Activated naive CD4-positive, alpha-beta T cell treated with anti-CD3 and anti-CD28 coated beads, Interleukin-2, amount 50 U/mL, for 24 hours (primary cell): ENCODE data around the gene RAB3IL1.

Experiments
- H3K27ac Mint-ChIP-seq: one replicate; pipeline ENCODE4 v1.8.0; 2021; ENCODE audit warnings: mild to moderate bottlenecking, mixed read lengths
- H3K27me3 Mint-ChIP-seq: one replicate; pipeline ENCODE4 v1.8.0; 2021; ENCODE audit warnings: mixed read lengths
- H3K36me3 Mint-ChIP-seq: one replicate; pipeline ENCODE4 v1.8.0; 2021; ENCODE audit warnings: mixed read lengths
- H3K4me1 Mint-ChIP-seq: one replicate; pipeline ENCODE4 v1.8.0; 2021; ENCODE audit warnings: mixed read lengths
- H3K4me3 Mint-ChIP-seq: one replicate; pipeline ENCODE4 v1.8.0; 2021; ENCODE audit warnings: mild to moderate bottlenecking, mixed read lengths
- H3K9me3 Mint-ChIP-seq: one replicate; pipeline ENCODE4 v1.8.0; 2021; ENCODE audit warnings: mixed read lengths

Gene RAB3IL1

DNA sequence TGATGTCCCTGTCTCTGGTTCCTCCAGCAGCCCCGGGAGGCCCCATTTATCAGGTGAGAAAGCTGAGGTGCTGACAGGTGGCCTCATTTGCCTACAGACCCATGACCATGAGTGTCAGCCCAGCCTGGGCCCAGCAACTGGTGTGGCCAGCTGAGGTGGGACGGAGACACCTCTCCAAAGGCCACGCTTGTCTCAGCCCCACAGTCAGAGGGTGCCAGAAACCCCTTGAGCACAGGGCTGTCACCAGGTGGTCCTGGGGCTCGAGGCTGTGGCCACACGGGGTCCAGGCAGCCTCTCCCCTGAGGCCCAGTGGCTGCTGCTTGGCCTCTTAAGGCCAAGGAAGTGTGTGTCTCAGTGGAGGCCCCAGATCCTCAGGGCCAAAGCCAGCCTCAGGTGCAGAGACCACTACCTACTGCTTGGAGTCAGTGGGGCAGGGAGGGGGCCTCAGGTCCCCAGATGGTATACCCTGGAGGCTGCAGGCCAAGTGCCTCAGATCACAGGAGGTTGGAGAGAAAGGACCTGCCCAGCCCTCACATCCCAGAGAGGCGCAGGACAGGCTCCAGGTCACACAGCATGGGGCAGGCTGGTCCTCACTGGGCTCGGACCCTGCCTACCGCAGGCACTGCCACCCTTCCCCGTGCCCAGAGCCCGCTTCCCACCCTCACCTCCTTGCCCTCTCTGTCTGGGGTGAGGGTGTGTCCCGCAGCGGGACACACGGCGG lies 11.4 kb downstream of the RAB3IL1 start:
- Mint-ChIP-seq H3K9me3 (no peaks in the 10 kb centered on the region), H3K4me3 (no peak overlapping the region), H3K36me3 (no peaks in the 10 kb centered on the region), H3K4me1 (no peaks in the 10 kb centered on the region), H3K27ac (no peak overlapping the region), H3K27me3 (no peaks in the 10 kb centered on the region)

DNA sequence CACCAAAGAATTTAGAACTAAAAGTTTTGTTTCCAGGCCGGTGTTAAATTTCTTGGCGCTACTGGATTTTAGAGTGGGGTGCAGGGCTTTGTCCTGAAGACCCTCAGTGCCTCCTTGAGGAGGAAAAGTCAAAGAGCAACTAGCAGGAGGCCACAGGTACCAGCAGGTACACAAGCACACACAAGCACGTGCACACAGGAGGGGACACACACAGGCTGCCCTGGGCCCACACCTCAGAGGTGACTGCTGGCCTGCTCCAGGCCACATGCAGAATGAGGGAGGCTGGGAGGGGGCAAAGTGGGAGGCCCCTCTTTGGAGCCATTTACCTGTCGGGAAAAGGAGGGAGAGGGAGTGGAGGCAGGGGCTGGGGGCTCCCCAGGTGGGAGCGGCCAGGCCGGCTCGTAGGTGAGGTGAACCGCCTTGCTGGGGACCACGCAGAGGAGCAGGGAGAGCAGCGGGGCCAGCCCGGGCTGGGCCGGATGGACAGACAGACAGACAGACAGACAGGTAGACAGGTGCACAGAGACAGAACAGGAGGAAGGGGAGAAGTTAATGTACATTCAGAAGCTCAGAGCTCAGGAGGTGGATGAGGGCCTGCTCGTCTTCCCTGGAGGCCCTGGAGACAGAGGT lies 12.2 kb downstream of the RAB3IL1 start:
- no peaks in the 10 kb centered on the region for H3K27me3 Mint-ChIP-seq
- no peaks in the 10 kb centered on the region for H3K4me1 Mint-ChIP-seq
- H3K9me3 Mint-ChIP-seq, result no peaks in the 10 kb centered on the region
- no peaks in the 10 kb centered on the region for H3K36me3 Mint-ChIP-seq
- H3K4me3 Mint-ChIP-seq, result no peak overlapping the region
- H3K27ac Mint-ChIP-seq, result no peak overlapping the region

DNA sequence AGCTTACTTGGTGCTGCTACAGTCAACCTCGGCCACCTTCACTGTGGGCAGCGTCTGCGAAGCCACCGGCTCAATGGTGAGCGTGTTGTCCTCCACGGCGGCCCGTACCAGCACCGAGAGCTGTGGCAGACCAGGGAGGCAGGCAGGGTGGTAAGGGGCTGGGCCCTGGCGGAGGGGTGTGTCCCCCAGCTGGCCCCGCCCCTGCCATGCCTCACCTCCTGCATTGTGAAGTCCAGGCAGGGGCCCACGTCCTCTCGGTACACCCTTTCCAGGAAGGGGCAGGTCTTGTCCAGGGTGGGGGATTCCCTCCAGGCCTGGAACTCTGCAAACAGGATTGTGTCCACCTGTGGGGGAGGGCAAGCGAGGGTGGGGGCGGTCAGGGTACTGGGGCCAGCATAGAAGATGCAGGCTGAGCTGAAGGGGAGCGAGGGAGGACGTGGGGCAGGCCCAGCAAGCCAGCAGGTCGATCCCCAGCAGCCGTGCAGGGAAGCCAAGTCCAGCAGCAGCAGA lies 12.8 kb downstream of the RAB3IL1 start:
- Mint-ChIP-seq H3K4me3 (no peak overlapping the region), H3K27me3 (no peaks in the 10 kb centered on the region), H3K27ac (no peak overlapping the region), H3K36me3 (no peaks in the 10 kb centered on the region), H3K9me3 (no peaks in the 10 kb centered on the region), H3K4me1 (no peaks in the 10 kb centered on the region)

DNA sequence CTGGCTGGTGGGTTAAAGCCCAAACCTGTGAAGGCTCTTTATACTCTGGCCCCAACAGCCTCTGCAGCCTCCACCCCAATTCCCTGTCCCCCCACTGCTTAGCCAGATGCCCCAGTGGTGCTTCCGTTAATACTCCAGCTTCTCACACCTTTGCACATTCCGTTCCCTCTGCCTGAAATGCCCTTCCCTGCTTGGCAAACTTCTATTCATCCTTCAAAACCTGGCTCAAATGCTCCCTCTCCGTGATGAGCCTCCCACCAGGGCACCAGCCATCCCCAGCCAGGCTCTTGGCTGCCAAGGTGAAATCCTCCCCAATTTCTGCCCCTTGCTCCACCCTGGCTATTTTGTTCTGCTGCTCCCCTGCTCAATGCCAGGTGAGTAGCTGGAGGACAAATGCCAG lies 13.5 kb downstream of the RAB3IL1 start:
- H3K4me1 Mint-ChIP-seq, result peaks cover 5% of the 10 kb centered on the region
- no peaks in the 10 kb centered on the region for H3K9me3 Mint-ChIP-seq
- no peaks in the 10 kb centered on the region for H3K36me3 Mint-ChIP-seq
- no peak overlapping the region for H3K4me3 Mint-ChIP-seq
- no peak overlapping the region for H3K27ac Mint-ChIP-seq
- H3K27me3 Mint-ChIP-seq, result no peaks in the 10 kb centered on the region

DNA sequence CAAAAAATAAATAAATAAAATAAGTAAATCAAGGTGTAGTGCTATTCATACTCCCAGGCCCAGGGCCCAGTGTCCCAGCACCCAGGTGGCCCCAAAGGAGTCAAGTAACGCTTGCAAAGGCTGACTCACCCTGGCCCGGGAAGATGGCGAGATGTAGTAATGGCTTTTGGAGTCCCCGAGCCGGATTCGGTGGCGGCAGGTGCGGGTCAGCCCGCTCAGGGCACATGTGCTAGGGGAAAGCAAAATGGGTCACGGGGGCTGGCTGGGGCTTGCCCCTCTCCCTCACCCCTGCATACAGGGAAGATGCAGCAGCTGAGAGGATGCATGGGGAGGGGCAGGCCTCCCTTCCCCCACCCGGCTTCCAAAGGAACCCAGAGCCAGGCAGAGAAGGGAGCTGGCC lies 15.1 kb downstream of the RAB3IL1 start:
- H3K4me1 Mint-ChIP-seq, result peaks cover 5% of the 10 kb centered on the region
- no peaks in the 10 kb centered on the region for H3K36me3 Mint-ChIP-seq
- H3K9me3 Mint-ChIP-seq, result no peaks in the 10 kb centered on the region
- H3K27me3 Mint-ChIP-seq, result no peaks in the 10 kb centered on the region
- H3K4me3 Mint-ChIP-seq, result no peak overlapping the region
- H3K27ac Mint-ChIP-seq, result no peak overlapping the region

DNA sequence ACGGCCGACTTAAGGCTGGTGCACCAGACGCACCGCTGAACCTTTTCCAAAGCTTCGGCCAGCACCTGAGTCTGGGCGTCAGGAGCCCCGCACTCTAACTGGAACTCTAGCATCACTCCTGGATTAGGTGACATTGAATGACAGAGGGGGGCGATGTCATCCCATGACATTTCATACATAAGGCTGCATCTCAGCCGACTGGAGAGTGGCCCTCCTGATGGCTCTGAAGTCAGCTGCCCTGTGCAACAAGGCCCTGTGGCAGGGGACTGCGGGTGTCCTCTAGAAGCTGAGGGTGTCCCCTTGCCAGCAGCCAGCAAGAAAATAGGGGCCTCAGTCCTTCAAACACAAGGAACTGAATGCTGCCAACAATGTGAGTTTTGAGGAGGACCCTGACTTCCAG lies 16.0 kb downstream of the RAB3IL1 start:
- no peak overlapping the region for H3K27ac Mint-ChIP-seq
- no peaks in the 10 kb centered on the region for H3K36me3 Mint-ChIP-seq
- H3K27me3 Mint-ChIP-seq, result no peaks in the 10 kb centered on the region
- H3K4me1 Mint-ChIP-seq, result peaks cover 5% of the 10 kb centered on the region
- H3K4me3 Mint-ChIP-seq, result no peak overlapping the region
- no peaks in the 10 kb centered on the region for H3K9me3 Mint-ChIP-seq

DNA sequence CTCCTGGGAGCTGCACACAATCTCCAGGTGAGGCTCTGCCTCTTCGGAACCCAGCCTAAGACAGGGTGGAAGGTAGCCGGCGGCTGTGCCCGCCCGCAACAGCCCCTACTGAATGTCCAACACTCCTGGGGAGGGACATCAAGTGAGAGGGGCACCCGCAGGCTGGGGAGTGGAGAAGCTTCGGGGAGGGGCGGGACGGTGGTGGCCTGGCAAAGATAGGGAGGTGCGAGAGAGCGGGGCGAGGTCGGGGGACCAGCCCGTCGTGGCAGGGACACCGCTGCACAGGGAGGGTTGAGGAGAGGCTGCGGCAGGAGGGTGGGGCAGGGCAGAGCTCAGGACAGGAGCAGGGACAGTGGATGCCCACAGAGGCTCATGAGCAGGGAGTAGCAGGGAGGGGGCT lies 17.1 kb downstream of the RAB3IL1 start:
- Mint-ChIP-seq H3K27me3 (no peaks in the 10 kb centered on the region), H3K27ac (no peak overlapping the region), H3K36me3 (no peaks in the 10 kb centered on the region), H3K4me3 (no peak overlapping the region), H3K9me3 (no peaks in the 10 kb centered on the region), H3K4me1 (peaks cover 5% of the 10 kb centered on the region)

DNA sequence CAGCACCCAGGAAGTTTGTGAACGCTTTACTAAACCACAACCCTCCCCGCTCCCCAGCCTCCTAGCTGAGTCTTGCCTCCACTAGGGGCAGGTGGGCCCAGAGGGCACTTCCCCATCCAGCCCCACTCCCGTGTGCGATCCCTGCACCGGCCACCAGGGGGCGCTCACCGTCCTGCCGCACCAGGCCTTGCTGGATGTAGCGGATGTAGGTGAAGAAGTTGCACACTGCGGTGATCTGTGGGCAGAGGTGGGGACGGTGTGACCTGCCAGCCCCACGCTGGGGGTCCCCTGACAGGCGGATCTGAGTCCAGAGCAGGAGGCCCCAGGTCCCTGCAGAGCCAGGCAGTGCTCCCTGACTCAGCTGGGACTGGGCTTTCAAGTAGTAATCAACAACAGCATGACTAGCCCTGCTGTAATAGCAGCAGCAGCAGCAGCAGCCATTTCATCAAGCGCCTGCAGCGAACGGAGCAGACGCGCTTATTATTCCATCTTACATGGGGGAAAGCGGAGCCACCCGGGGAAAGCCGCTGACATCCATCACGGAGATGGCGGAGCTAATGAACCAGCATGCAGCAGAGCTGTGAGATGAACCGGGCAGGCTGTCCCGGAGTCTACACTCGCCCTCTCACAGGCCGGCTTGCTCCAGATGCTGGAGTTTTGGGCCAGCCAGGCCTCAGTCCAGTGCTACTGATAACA lies 18.1 kb downstream of the RAB3IL1 start:
- no peaks in the 10 kb centered on the region for H3K27me3 Mint-ChIP-seq
- peaks cover 5% of the 10 kb centered on the region for H3K4me1 Mint-ChIP-seq
- no peak overlapping the region for H3K4me3 Mint-ChIP-seq
- no peaks in the 10 kb centered on the region for H3K36me3 Mint-ChIP-seq
- peak overlapping the region; percentile 31 for H3K27ac Mint-ChIP-seq
- H3K9me3 Mint-ChIP-seq, result no peaks in the 10 kb centered on the region

DNA sequence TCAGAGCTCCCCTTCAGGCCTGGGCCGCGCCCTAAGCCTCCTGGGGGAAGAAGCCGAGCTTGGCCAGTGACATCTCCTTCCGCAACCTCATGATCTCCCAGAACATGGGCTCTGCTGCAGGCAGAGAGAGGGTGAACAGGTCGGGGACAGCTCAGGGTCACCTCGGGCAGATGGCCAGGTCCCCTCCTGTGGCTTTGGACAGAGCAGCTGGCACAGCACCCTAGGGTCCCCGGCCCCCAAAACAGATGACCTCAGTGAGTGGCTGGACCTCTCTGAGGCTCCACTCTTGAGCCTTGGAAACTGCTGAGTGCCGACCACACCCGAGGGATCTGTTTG lies 19.2 kb downstream of the RAB3IL1 start:
- H3K27ac Mint-ChIP-seq, result no peak overlapping the region
- no peak overlapping the region for H3K4me3 Mint-ChIP-seq
- no peaks in the 10 kb centered on the region for H3K9me3 Mint-ChIP-seq
- H3K27me3 Mint-ChIP-seq, result no peaks in the 10 kb centered on the region
- no peaks in the 10 kb centered on the region for H3K36me3 Mint-ChIP-seq
- H3K4me1 Mint-ChIP-seq, result peaks cover 5% of the 10 kb centered on the region

DNA sequence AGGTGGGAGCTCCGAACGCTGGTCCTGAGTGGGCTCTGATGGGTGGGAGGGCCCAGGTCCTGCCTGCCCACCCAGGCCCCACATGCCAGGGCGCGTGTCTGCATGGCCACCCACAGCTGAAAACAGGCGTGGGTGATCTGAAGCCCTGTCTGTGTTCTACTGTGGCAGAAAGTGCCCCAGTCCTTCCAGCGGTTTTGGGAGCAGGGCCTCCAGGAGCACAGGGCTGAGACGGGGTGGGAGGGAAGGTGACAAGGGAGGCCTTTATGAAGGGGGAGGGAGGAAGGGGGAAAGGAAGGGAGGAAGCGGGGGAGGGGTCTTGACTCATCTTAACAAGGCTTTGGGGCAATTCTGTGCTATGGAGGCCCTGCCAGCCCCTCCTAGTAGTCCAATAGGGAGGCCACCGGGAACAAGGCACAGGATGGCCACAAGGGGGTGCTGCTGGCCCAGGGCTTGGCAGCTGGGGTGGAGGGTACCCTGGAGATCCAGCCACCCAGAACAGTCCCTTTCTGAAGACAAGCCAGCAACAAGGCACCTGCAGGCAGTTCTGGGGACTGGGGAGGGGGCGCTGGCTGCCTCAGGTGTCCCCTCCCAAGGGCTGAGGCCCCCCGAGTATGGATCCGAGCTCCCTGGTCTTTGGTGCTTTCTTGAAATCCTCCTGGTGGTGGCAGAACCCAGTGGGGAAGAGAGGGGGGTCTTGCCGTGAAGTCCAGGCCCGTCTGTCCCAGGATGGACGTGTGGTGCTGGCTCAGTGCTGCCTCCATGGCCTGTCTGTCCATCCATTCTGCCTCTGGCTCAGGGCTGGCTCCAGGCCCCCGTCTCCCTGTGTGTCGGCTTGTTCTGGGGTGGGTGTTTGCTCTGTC lies 19.7 kb downstream of the RAB3IL1 start:
- H3K27ac Mint-ChIP-seq, result no peak overlapping the region
- H3K4me3 Mint-ChIP-seq, result no peak overlapping the region
- no peaks in the 10 kb centered on the region for H3K36me3 Mint-ChIP-seq
- H3K4me1 Mint-ChIP-seq, result peaks cover 5% of the 10 kb centered on the region
- no peaks in the 10 kb centered on the region for H3K9me3 Mint-ChIP-seq
- H3K27me3 Mint-ChIP-seq, result no peaks in the 10 kb centered on the region

DNA sequence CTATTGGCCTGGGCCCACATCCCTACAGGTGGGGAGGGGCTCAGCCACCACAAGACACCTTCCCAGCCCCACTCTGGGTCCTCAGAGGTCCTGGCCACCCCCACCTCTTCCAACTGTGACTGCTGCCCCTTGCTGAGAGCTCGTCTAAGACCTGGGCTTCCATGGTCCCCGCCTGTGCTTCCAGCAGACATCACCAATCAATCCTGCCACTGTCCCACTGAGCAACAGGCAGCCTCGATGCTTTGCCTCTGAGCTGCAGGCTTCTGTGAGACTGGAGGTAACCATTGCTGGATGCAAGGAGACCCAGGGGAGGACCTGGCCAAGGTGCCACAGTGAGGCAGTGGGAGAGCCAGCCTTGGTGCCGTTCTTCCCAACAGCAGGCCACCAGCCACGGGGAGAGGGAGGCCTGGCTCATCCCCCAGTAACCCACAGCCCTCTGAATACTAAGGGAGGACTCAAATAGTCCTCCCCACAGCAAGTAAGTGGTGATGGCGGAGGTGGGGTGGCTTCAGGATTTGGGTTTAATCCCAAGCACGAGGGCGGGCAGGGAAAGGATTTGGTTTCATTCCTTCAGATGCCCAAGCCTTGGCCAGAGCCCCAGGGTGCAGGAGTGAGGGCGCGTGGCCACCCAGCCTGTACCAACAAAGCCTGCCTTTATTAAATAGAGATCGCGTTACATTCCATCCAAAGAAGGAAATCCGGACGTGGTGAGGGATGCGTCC lies 20.5 kb downstream of the RAB3IL1 start:
- Mint-ChIP-seq H3K9me3 (no peaks in the 10 kb centered on the region), H3K27ac (no peak overlapping the region), H3K27me3 (no peaks in the 10 kb centered on the region), H3K4me1 (peaks cover 5% of the 10 kb centered on the region), H3K36me3 (no peaks in the 10 kb centered on the region), H3K4me3 (no peak overlapping the region)

DNA sequence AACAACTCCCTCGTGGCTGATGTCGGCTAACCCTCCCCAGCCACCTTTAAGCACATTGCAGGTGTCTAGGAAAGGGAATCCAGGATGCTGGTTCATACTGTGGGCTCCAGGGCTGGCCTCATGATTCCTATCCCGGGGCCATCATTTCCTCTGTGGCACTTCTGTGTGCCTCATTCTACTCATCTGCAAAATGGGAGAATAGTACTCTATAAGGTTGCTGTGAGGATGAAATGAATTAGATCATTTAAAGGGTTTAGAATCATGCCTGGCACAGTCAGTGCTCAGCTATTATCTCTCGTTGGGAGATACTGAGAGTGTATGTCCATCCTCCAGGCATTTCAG lies 21.7 kb downstream of the RAB3IL1 start:
- H3K27ac Mint-ChIP-seq, result no peak overlapping the region
- no peaks in the 10 kb centered on the region for H3K9me3 Mint-ChIP-seq
- H3K4me1 Mint-ChIP-seq, result peaks cover 8% of the 10 kb centered on the region
- H3K27me3 Mint-ChIP-seq, result no peaks in the 10 kb centered on the region
- H3K4me3 Mint-ChIP-seq, result no peak overlapping the region
- no peaks in the 10 kb centered on the region for H3K36me3 Mint-ChIP-seq

DNA sequence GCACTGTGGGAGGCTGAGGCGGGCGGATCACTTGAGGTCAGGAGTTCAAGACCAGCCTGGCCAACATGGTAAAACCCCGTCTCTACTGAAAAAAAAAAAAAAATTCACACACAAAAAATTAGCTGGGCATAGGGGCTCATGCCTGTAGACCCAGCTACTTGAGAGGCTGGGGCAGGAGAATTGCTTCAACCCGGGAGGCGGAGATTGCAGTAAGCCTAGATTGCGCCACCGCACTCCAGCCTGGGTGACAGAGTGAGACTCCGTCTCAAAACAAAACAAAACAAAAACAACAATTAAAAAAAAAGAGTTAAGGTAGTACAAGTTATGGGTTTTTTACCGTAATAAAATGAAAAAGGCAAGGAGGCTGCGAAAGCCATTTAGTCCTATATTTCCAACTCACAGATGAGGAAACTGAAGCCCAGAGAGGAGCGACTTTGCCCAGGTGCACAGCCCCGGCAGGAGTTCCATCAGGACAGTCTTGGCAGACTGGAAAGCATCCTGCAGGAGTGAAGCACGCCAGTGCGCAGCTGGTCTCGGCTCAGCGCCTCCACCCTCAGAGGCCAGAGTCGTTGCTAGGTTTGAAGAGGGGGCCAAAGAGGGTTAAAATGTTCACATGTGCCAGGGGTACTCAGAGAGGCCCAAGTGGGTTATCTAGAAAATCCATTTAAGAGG lies 22.2 kb downstream of the RAB3IL1 start:
- H3K36me3 Mint-ChIP-seq, result no peaks in the 10 kb centered on the region
- no peaks in the 10 kb centered on the region for H3K9me3 Mint-ChIP-seq
- no peaks in the 10 kb centered on the region for H3K27me3 Mint-ChIP-seq
- no peak overlapping the region for H3K4me3 Mint-ChIP-seq
- H3K4me1 Mint-ChIP-seq, result peaks cover 8% of the 10 kb centered on the region
- no peak overlapping the region for H3K27ac Mint-ChIP-seq

DNA sequence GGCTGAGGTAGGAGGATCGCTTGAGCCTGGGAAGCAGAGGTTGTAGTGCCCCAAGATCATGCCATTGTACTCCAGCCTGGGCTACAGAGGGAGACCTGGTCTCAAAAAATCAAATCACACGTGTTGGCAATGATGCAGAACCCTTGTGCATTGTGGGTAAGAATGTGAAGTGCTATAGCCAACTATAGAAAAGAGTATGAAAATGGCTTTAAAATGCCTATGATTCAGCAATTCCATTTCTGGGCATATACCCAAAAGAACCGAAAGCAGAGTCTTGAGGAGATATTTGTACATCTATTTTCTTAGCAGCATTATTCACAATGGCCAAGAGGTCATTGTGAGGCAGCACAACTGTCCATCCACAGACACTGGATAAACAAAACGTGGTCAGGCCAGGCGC lies 23.4 kb downstream of the RAB3IL1 start:
- Mint-ChIP-seq H3K27me3 (no peaks in the 10 kb centered on the region), H3K9me3 (no peaks in the 10 kb centered on the region), H3K4me3 (no peak overlapping the region)

DNA sequence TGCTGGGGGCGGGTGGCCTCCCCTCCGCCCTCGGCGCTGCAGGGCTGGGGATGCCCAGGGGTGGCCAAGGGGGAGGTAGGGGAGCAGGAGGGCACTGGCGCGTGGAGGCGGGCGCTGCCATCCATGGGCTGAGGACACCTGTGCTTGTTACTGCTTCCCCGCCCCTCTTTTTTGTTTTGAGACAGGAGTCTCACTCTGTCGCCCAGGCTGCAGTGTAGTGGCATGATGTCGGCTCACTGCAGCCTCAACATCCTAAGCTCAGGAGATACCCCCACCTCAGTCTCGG lies 25.3 kb downstream of the RAB3IL1 start:
- Mint-ChIP-seq H3K27me3 (no peaks in the 10 kb centered on the region), H3K4me1 (peaks cover 3% of the 10 kb centered on the region), H3K27ac (no peak overlapping the region)

More for the DNA sequence above, 23.4 kb downstream of the RAB3IL1 start:
- Mint-ChIP-seq H3K36me3 (no peaks in the 10 kb centered on the region), H3K4me1 (peaks cover 3% of the 10 kb centered on the region), H3K27ac (no peak overlapping the region)

More for the DNA sequence above, 25.3 kb downstream of the RAB3IL1 start:
- H3K4me3 Mint-ChIP-seq, result peak overlapping the region; percentile 66
- H3K9me3 Mint-ChIP-seq, result no peaks in the 10 kb centered on the region
- no peaks in the 10 kb centered on the region for H3K36me3 Mint-ChIP-seq
